H9 (cell line): ENCODE data around the gene COMMD1. TPM values are rescaled to one million over a fixed set of nuclear protein-coding genes. Genes with fewer than 3 reads are reported as not detected.

ENCODE experiments used
- DNase-seq: peaks from one replicate; pipeline ENCODE4 v3.0.0-alpha.2; 2017
- H2AFZ ChIP-seq: one replicate; pipeline ENCODE4 v1.6.1; 2013; ENCODE audit warnings: mild to moderate bottlenecking, low read length, control low read depth, moderate library complexity
- H2AK5ac ChIP-seq: 2 replicates; pipeline ENCODE4 v1.6.1; 2013; ENCODE audit warnings: low read length, control low read depth, mixed read lengths; ENCODE audit not compliant: insufficient read length
- H2BK120ac ChIP-seq: one replicate; pipeline ENCODE4 v1.6.1; 2013; ENCODE audit warnings: low read depth, mild to moderate bottlenecking, low read length, control low read depth, inconsistent platforms; ENCODE audit not compliant: poor library complexity, severe bottlenecking
- H2BK12ac ChIP-seq: 2 replicates; pipeline ENCODE4 v1.6.1; 2013; ENCODE audit warnings: low read length, control low read depth, mixed read lengths, low read depth; ENCODE audit not compliant: insufficient read length
- H2BK15ac ChIP-seq: 2 replicates; pipeline ENCODE4 v1.6.1; 2013; ENCODE audit warnings: low read depth, low read length, control low read depth
- H2BK20ac ChIP-seq: one replicate; pipeline ENCODE4 v1.6.1; 2013; ENCODE audit warnings: low read depth, mild to moderate bottlenecking, low read length, control low read depth, inconsistent platforms; ENCODE audit not compliant: poor library complexity, severe bottlenecking
- H2BK5ac ChIP-seq: 2 replicates; pipeline ENCODE4 v1.6.1; 2013; ENCODE audit warnings: low read length, control low read depth, mixed read lengths; ENCODE audit not compliant: insufficient read length
- H3K14ac ChIP-seq: 2 replicates; pipeline ENCODE4 v1.6.1; 2013; ENCODE audit warnings: low read length, control low read depth; ENCODE audit not compliant: insufficient read depth
- H3K18ac ChIP-seq: 2 replicates; pipeline ENCODE4 v1.6.1; 2013; ENCODE audit warnings: low read depth, mild to moderate bottlenecking, mixed read lengths, low read length, control low read depth; ENCODE audit not compliant: insufficient read length
- H3K23ac ChIP-seq: 2 replicates; pipeline ENCODE4 v1.6.1; 2013; ENCODE audit warnings: low read length, control low read depth, mixed read lengths, low read depth; ENCODE audit not compliant: insufficient read length
- H3K23me2 ChIP-seq: 2 replicates; pipeline ENCODE4 v1.6.1; 2013; ENCODE audit warnings: low read depth, mild to moderate bottlenecking, mixed read lengths, low read length, control low read depth; ENCODE audit not compliant: insufficient read length, poor library complexity, severe bottlenecking
- H3K27ac ChIP-seq: 2 replicates; pipeline ENCODE4 v1.5.1; 2013; ENCODE audit warnings: low read length, control low read depth, mixed read lengths, low read depth; ENCODE audit not compliant: insufficient read length
- H3K27me3 ChIP-seq: 2 replicates; pipeline ENCODE4 v1.6.1; 2013; ENCODE audit warnings: low read length, control low read depth, inconsistent platforms; ENCODE audit not compliant: insufficient read depth
- H3K4ac ChIP-seq: 2 replicates; pipeline ENCODE4 v1.6.1; 2013; ENCODE audit warnings: low read depth, mild to moderate bottlenecking, control low read depth, inconsistent platforms, low read length, moderate library complexity
- H3K4me1 ChIP-seq: 2 replicates; pipeline ENCODE4 v1.6.1; 2013; ENCODE audit warnings: low read length, control low read depth, inconsistent platforms; ENCODE audit not compliant: insufficient read depth
- H3K4me2 ChIP-seq: 2 replicates; pipeline ENCODE4 v1.6.1; 2013; ENCODE audit warnings: low read length, control low read depth, mixed read lengths; ENCODE audit not compliant: insufficient read length, insufficient read depth
- H3K56ac ChIP-seq: 2 replicates; pipeline ENCODE4 v1.6.1; 2013; ENCODE audit warnings: low read depth, mild to moderate bottlenecking, mixed read lengths, low read length, control low read depth; ENCODE audit not compliant: insufficient read length
- H3K79me1 ChIP-seq: 2 replicates; pipeline ENCODE4 v1.6.1; 2013; ENCODE audit warnings: low read depth, mild to moderate bottlenecking, moderate library complexity, low read length, control low read depth, inconsistent platforms; ENCODE audit not compliant: insufficient read depth, poor library complexity, severe bottlenecking
- H3K79me2 ChIP-seq: 2 replicates; pipeline ENCODE4 v1.6.1; 2013; ENCODE audit warnings: low read length, control low read depth, inconsistent platforms; ENCODE audit not compliant: insufficient read depth
- H3K9ac ChIP-seq: 2 replicates; pipeline ENCODE4 v1.6.1; 2013; ENCODE audit warnings: low read length, control low read depth, mixed read lengths; ENCODE audit not compliant: insufficient read length; ENCODE audit errors: extremely low read depth
- H3K9me3 ChIP-seq: one replicate; pipeline ENCODE4 v1.6.1; 2013; ENCODE audit warnings: low read depth, low read length, inconsistent platforms; ENCODE audit not compliant: control insufficient read depth
- H3T11ph ChIP-seq: one replicate; pipeline ENCODE4 v1.6.1; 2013; ENCODE audit warnings: mild to moderate bottlenecking, low read length, control low read depth, inconsistent platforms
- H4K20me1 ChIP-seq: one replicate; pipeline ENCODE4 v1.6.1; 2013; ENCODE audit not compliant: control insufficient read depth, insufficient read length, insufficient read depth
- H4K5ac ChIP-seq: 2 replicates; pipeline ENCODE4 v1.6.1; 2013; ENCODE audit warnings: low read depth, mild to moderate bottlenecking, mixed read lengths, low read length, control low read depth; ENCODE audit not compliant: insufficient read length
- H4K8ac ChIP-seq: replicated peaks from 2 replicates; pipeline ENCODE4 v1.6.1; 2013; ENCODE audit warnings: low read length, control low read depth, mixed read lengths, low read depth; ENCODE audit not compliant: insufficient read length
- H4K91ac ChIP-seq: 2 replicates; pipeline ENCODE4 v1.6.1; 2013; ENCODE audit warnings: low read depth, mild to moderate bottlenecking, moderate library complexity, mixed read lengths, low read length, control low read depth; ENCODE audit not compliant: insufficient read length
- H3K27ac Mint-ChIP-seq, 3 experiments: 2 replicates in 2 of 3; 3 replicates in 1 of 3; pipeline ENCODE4 v1.8.0; 2020 to 2021; ENCODE audit warnings: mixed read lengths in 3 of 3, mild to moderate bottlenecking in 1 of 3, moderate library complexity in 1 of 3
- H3K27me3 Mint-ChIP-seq: 2 replicates; pipeline ENCODE4 v1.8.0; 2021; ENCODE audit warnings: low read depth, mild to moderate bottlenecking, moderate library complexity, mixed read lengths
- H3K36me3 Mint-ChIP-seq, 3 experiments: 2 replicates in 2 of 3; 3 replicates in 1 of 3; pipeline ENCODE4 v1.8.0; 2020 to 2021; ENCODE audit warnings: low read depth in 3 of 3, mixed read lengths in 3 of 3; ENCODE audit not compliant: insufficient read depth in 1 of 3
- H3K4me1 Mint-ChIP-seq, 2 experiments: 2 replicates each; pipeline ENCODE4 v1.8.0; 2020; ENCODE audit warnings: mixed read lengths in 2 of 2
- H3K4me3 Mint-ChIP-seq, 2 experiments: 2 replicates in 1 of 2; 3 replicates in 1 of 2; pipeline ENCODE4 v1.8.0; 2020 to 2021; ENCODE audit warnings: mild to moderate bottlenecking in 2 of 2, mixed read lengths in 2 of 2, moderate library complexity in 1 of 2
- H3K9me3 Mint-ChIP-seq, 2 experiments: 2 replicates in 1 of 2; 3 replicates in 1 of 2; pipeline ENCODE4 v1.8.0; 2020; ENCODE audit warnings: mild to moderate bottlenecking in 2 of 2, mixed read lengths in 2 of 2, moderate library complexity in 1 of 2
- WGBS: extraction: QIAGEN DNeasy Blood & Tissue Kit; methylation state at CpG from one replicate; pipeline ENCODE4 v1.1.7; 2013; ENCODE audit warnings: missing lambda C conversion rate, low lambda C conversion rate, mixed read lengths; ENCODE audit not compliant: insufficient read length; ENCODE audit errors: extremely low coverage; 5-methylcytosine and 5-hydroxymethylcytosine counted together
- total RNA-seq: library from RNA; stranded (reverse); gene quantifications from 2 replicates; pipeline ENCODE4 v1.2.1, GENCODE V29; 2021
- TF ChIP-seq, protein P1 (sequence below): fragments of 200-600 bp; sonication (generic); conservative IDR thresholded peaks from 3 replicates; pipeline ENCODE4 v1.8.0; 2021; ENCODE audit warnings: antibody characterized with exemption, mild to moderate bottlenecking

The COMMD1 gene
- total RNA-seq, 1 experiment from 2014 or later: 31.5 TPM

DNA sequence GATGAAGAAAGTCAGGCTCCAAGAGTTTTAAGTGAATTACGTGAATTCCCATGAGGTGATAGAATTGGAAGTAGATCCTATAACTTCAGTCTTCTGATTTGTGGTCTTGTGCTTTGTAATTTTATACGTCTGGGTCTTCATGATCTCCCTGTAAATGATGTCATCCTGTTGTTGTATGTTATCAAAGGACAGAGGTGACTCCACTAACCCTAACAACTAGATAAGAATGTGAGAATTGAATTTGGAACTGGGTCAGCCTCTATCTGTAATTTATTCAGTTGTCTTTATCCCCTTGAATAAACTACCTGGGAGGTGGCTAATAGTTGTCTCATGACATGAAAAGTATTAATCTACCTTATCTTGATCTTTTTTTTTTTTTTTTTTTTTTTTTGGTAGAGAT lies 204.1 kb downstream of the COMMD1 start:
- Histone ChIP-seq H3T11ph (no peak overlapping the region), H4K20me1 (no peaks in the 10 kb centered on the region), H4K8ac (no peak overlapping the region), H2BK20ac (no peak overlapping the region), H2AK5ac (no peak overlapping the region), H3K23ac (no peak overlapping the region), H3K14ac (no peak overlapping the region), H2BK15ac (no peak overlapping the region), H3K79me1 (no peaks in the 10 kb centered on the region), H3K27ac (no peak overlapping the region), H3K23me2 (no peaks in the 10 kb centered on the region), H2BK12ac (no peak overlapping the region), H2BK120ac (no peak overlapping the region), H3K56ac (no peak overlapping the region), H3K9me3 (no peaks in the 10 kb centered on the region), H2BK5ac (no peak overlapping the region), H3K4me2 (no peak overlapping the region), H2AFZ (no peak overlapping the region), H3K18ac (no peak overlapping the region), H3K4me1 (peaks cover 9% of the 10 kb centered on the region; the same call in 1 of the 2 replicates), H4K5ac (no peak overlapping the region), H3K4ac (no peak overlapping the region), H3K9ac (no peak overlapping the region), H3K79me2 (no peaks in the 10 kb centered on the region), H3K27me3 (no peaks in the 10 kb centered on the region), H4K91ac (no peak overlapping the region)
- TF ChIP-seq, protein P1, sequence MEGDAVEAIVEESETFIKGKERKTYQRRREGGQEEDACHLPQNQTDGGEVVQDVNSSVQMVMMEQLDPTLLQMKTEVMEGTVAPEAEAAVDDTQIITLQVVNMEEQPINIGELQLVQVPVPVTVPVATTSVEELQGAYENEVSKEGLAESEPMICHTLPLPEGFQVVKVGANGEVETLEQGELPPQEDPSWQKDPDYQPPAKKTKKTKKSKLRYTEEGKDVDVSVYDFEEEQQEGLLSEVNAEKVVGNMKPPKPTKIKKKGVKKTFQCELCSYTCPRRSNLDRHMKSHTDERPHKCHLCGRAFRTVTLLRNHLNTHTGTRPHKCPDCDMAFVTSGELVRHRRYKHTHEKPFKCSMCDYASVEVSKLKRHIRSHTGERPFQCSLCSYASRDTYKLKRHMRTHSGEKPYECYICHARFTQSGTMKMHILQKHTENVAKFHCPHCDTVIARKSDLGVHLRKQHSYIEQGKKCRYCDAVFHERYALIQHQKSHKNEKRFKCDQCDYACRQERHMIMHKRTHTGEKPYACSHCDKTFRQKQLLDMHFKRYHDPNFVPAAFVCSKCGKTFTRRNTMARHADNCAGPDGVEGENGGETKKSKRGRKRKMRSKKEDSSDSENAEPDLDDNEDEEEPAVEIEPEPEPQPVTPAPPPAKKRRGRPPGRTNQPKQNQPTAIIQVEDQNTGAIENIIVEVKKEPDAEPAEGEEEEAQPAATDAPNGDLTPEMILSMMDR: no peak
- no peaks in the 10 kb centered on the region for H3K27me3 Mint-ChIP-seq
- no peak for DNase-seq
- no CpG with 5 or more reads among the region's 2 CpGs for WGBS
- no peak overlapping the region for H3K4me3 Mint-ChIP-seq
- H3K4me1 Mint-ChIP-seq: peaks cover 34 to 39% of the 10 kb centered on the region in 2 experiments
- no peaks in the 10 kb centered on the region for H3K9me3 Mint-ChIP-seq
- H3K27ac Mint-ChIP-seq: no peak overlapping the region
- no peaks in the 10 kb centered on the region for H3K36me3 Mint-ChIP-seq
